ENCODE data around the gene ADAMTS3.
"Not testable (repeated sequence)": the region's sequence is repeated elsewhere in the genome, so short reads cannot be mapped to it uniquely, and the experiment has no call there.

Gene ADAMTS3

GRCh38 chr4:72432282-72432681 lies 136.7 kb downstream of the ADAMTS3 start:
- Histone ChIP-seq H3K27ac (no peak overlapping the region), H3K36me3 (no peaks in the 10 kb centered on the region), H3K27me3 (ENCODE audit: insufficient read depth, low read depth, severe bottlenecking) (no peaks in the 10 kb centered on the region), H3K9me3 (ENCODE audit: severe bottlenecking) (no peaks in the 10 kb centered on the region), H3K4me3 (ENCODE audit: low read depth, low read length) (no peak overlapping the region)
- DNase-seq, result no peak
- no peak for TF ChIP-seq CTCF (IDR thresholded peaks at IDR 0.05; ENCODE audit: low read depth, low read length)

- H3K27ac ChIP-seq, result no peak overlapping the region
- no peaks in the 10 kb centered on the region for H3K36me3 ChIP-seq
- TF ChIP-seq CTCF (IDR thresholded peaks at IDR 0.05; ENCODE audit: low read depth, low read length), result no peak
- no peaks in the 10 kb centered on the region for H3K27me3 ChIP-seq (ENCODE audit: insufficient read depth, low read depth, severe bottlenecking)
- no peak for DNase-seq
- no peak overlapping the region for H3K4me3 ChIP-seq (ENCODE audit: low read depth, low read length)
- no peaks in the 10 kb centered on the region for H3K9me3 ChIP-seq (ENCODE audit: severe bottlenecking)
Observed at GRCh38 chr4:72430988-72431387, 138.0 kb downstream of the ADAMTS3 start.

GRCh38 chr4:72430050-72430449 lies 139.0 kb downstream of the ADAMTS3 start:
- Histone ChIP-seq H3K4me3 (ENCODE audit: low read depth, low read length) (no peak overlapping the region), H3K27ac (no peak overlapping the region), H3K36me3 (no peaks in the 10 kb centered on the region), H3K9me3 (ENCODE audit: severe bottlenecking) (no peaks in the 10 kb centered on the region), H3K27me3 (ENCODE audit: insufficient read depth, low read depth, severe bottlenecking) (no peaks in the 10 kb centered on the region)
- no peak for TF ChIP-seq CTCF (IDR thresholded peaks at IDR 0.05; ENCODE audit: low read depth, low read length)
- no peak for DNase-seq

GRCh38 chr4:72429397-72429889 lies 139.6 kb downstream of the ADAMTS3 start:
- Histone ChIP-seq H3K9me3 (ENCODE audit: severe bottlenecking) (no peaks in the 10 kb centered on the region), H3K4me3 (ENCODE audit: low read depth, low read length) (no peak overlapping the region), H3K27ac (no peak overlapping the region), H3K36me3 (no peaks in the 10 kb centered on the region), H3K27me3 (ENCODE audit: insufficient read depth, low read depth, severe bottlenecking) (no peaks in the 10 kb centered on the region)
- TF ChIP-seq CTCF (IDR thresholded peaks at IDR 0.05; ENCODE audit: low read depth, low read length), result no peak
- DNase-seq, result no peak

GRCh38 chr4:72427057-72427456 lies 142.0 kb downstream of the ADAMTS3 start:
- no peak overlapping the region for H3K4me3 ChIP-seq (ENCODE audit: low read depth, low read length)
- no peaks in the 10 kb centered on the region for H3K27me3 ChIP-seq (ENCODE audit: insufficient read depth, low read depth, severe bottlenecking)
- DNase-seq, result no peak
- no peak overlapping the region for H3K27ac ChIP-seq
- H3K36me3 ChIP-seq, result no peaks in the 10 kb centered on the region
- H3K9me3 ChIP-seq (ENCODE audit: severe bottlenecking), result no peaks in the 10 kb centered on the region
- no peak for TF ChIP-seq CTCF (IDR thresholded peaks at IDR 0.05; ENCODE audit: low read depth, low read length)

GRCh38 chr4:72425908-72426307 lies 143.1 kb downstream of the ADAMTS3 start:
- H3K27me3 ChIP-seq (ENCODE audit: insufficient read depth, low read depth, severe bottlenecking); H3K27ac ChIP-seq; DNase-seq; H3K36me3 ChIP-seq; H3K4me3 ChIP-seq (ENCODE audit: low read depth, low read length); H3K9me3 ChIP-seq (ENCODE audit: severe bottlenecking): not testable (repeated sequence)

All from WERI-Rb-1 (cell line).